Measurements from ENCODE around the gene PDE6B. TPM values are rescaled to one million over a fixed set of nuclear protein-coding genes. Genes with fewer than 3 reads are reported as not detected.

PDE6B gene
- total and polyA plus RNA-seq, 7 donors = 0.03 to 0.48 (median 0.31) TPM; not detected in 1

- ATAC-seq (peak; percentile 90 to 93 (median 92)), DNase-seq (peak; percentile 95 to 97)
- Histone ChIP-seq H3K9me3 (no peaks in the 10 kb centered on the region), H3K4me3 (peak overlapping the region; percentile 66), H3K36me3 (ENCODE audit: insufficient read depth in 1 of 2, low read depth in 1 of 2) (no peaks in the 10 kb centered on the region), H3K4me1 (peaks cover 16% of the 10 kb centered on the region), H3K27ac (peak overlapping the region; percentile 92), H3K27me3 (ENCODE audit: insufficient read depth in 3 of 3, low read length in 2 of 3) (no peaks in the 10 kb centered on the region)
- no peak for TF ChIP-seq CTCF (IDR thresholded peaks at IDR 0.05)
- intact Hi-C loops (cut with DNase I) = no loop called here
- WGBS, 3 donors = 27 to 41% (median 35%) methylated on average over 35 to 38 of the region's 38 CpGs
Observed at GRCh38 chr4:687048-687970, 61.9 kb downstream of the PDE6B start.

GRCh38 chr4:687971-688853 is 62.8 kb downstream of the PDE6B start:
- ATAC-seq = peak in 2 of 4 donors; percentile 4 to 15
- 67 to 83% (median 69%) methylated on average over 23 to 26 of the region's 26 CpGs for WGBS, 3 donors
- H3K27ac ChIP-seq = peak overlapping the region; percentile 92
- peaks cover 16% of the 10 kb centered on the region for H3K4me1 ChIP-seq
- intact Hi-C loops (cut with DNase I) = no loop called here
- H3K4me3 ChIP-seq = peak overlapping the region; percentile 66
- TF ChIP-seq CTCF (IDR thresholded peaks at IDR 0.05) = no peak
- H3K9me3 ChIP-seq = no peaks in the 10 kb centered on the region
- peaks cover 0 to 2% (median 0%) of the 10 kb centered on the region in 3 donors for H3K27me3 ChIP-seq (ENCODE audit: insufficient read depth in 3 of 3, low read length in 2 of 3)
- peak in 1 of 2 donors; percentile 62 for DNase-seq
- H3K36me3 ChIP-seq (ENCODE audit: insufficient read depth in 1 of 2, low read depth in 1 of 2) = no peaks in the 10 kb centered on the region

- H3K27ac ChIP-seq = peak within 1 kb of the TSS; percentile 92
- no peak for ATAC-seq
Observed at GRCh38 chr4:688854-689681, 63.7 kb downstream of the PDE6B start, which contains the start of gene SLC49A3. Gene SLC49A3 (minus strand): TSS chr4:689151. CDS start chr4:689127, 24 bp downstream.

More at GRCh38 chr4:688854-689681, 63.7 kb downstream of the PDE6B start, which contains the start of gene SLC49A3:
- H3K36me3 ChIP-seq (ENCODE audit: insufficient read depth in 1 of 2, low read depth in 1 of 2) = no peaks in the 10 kb centered on the region
- H3K9me3 ChIP-seq = no peaks in the 10 kb centered on the region
- H3K4me3 ChIP-seq = peak within 1 kb of the TSS; percentile 66
- peaks cover 16% of the 10 kb centered on the region for H3K4me1 ChIP-seq
- H3K27me3 ChIP-seq (ENCODE audit: insufficient read depth in 3 of 3, low read length in 2 of 3) = peaks cover 0 to 10% (median 0%) of the 10 kb centered on the region in 3 donors
- 35 to 39% (median 37%) methylated on average over 51 to 59 of the region's 59 CpGs for WGBS, 3 donors
- no peak for TF ChIP-seq CTCF (IDR thresholded peaks at IDR 0.05)
- intact Hi-C loops (cut with DNase I) = no loop called here
- peak in 1 of 2 donors; percentile 61 for DNase-seq

All from psoas muscle (tissue), 8 donors.